Measurements from ENCODE around the gene NELL1. TPM values are rescaled to one million over a fixed set of nuclear protein-coding genes. Genes with fewer than 3 reads are reported as not detected.

The NELL1 gene
- polyA plus RNA-seq, 1 of the 3 experiments (the other 2 are of a cell fraction): not detected

GRCh38 chr11:21353425-21353824, 684.0 kb downstream of the NELL1 start:
- CTCF ChIA-PET: interaction anchor here (0.8 to 0.9 kb wide), 2 partner anchors 46 to 299 kb away, joined by 3 read pairs; no protein-coding TSS in a partner anchor
- no peaks in the 10 kb centered on the region for H3K4me1 ChIP-seq (ENCODE audit: control insufficient read depth in 1 of 2, insufficient read depth in 2 of 2, low read depth in 1 of 2, low read length in 1 of 2)

More at GRCh38 chr11:21353425-21353824, 684.0 kb downstream of the NELL1 start:
- no peaks in the 10 kb centered on the region for H4K20me1 ChIP-seq (ENCODE audit: insufficient read depth)
- no peak overlapping the region for H3K27ac ChIP-seq (ENCODE audit: low read depth in 2 of 2, low read length in 1 of 2)
- H3K4me2 ChIP-seq: no peak overlapping the region
- H3K9ac ChIP-seq: no peak overlapping the region
- no peaks in the 10 kb centered on the region for H3K9me3 ChIP-seq
- no peak for DNase-seq
- no peak overlapping the region for H2AFZ ChIP-seq (ENCODE audit: low read depth)
- no peaks in the 10 kb centered on the region for H3K79me2 ChIP-seq (ENCODE audit: insufficient read depth)
- no peaks in the 10 kb centered on the region for H3K36me3 ChIP-seq (replicated peaks in 1 of 2; ENCODE audit: control insufficient read depth in 1 of 2, insufficient read depth in 2 of 2, low read length in 1 of 2)
- POLR2A ChIA-PET: no interaction called here
- H3F3A ChIP-seq (replicated peaks; ENCODE audit: insufficient read depth): no peaks in the 10 kb centered on the region
- H3K4me3 ChIP-seq (ENCODE audit: low read depth in 2 of 2, low read length in 1 of 2): no peak overlapping the region
- no peak for TF ChIP-seq FOXJ3 (CRISPR knock-in tag; IDR thresholded peaks at IDR 0.05)
- TF ChIP-seq CTCF (IDR thresholded peaks at IDR 0.05): no peak
- no peak for TF ChIP-seq RFX5 (IDR thresholded peaks at IDR 0.05; ENCODE audit: low read length)
- TF ChIP-seq GATA2 (CRISPR knock-in tag; IDR thresholded peaks at IDR 0.05): no peak
- TF ChIP-seq EZH2phosphoT487 (IDR thresholded peaks at IDR 0.05; ENCODE audit: borderline replicate concordance, low read depth): no peak
- no peak for TF ChIP-seq REST (IDR thresholded peaks at IDR 0.05; ENCODE audit: low read depth, low read length)
- no peak for TF ChIP-seq TCF12 (IDR thresholded peaks at IDR 0.05)
- TF ChIP-seq IRF3 (IDR thresholded peaks at IDR 0.05; ENCODE audit: low read depth, low read length): no peak
- no peak for TF ChIP-seq NRF1 (IDR thresholded peaks at IDR 0.05; ENCODE audit: low read depth, low read length)
- TF ChIP-seq MAX (IDR thresholded peaks at IDR 0.05; ENCODE audit: low read depth): no peak
- TF ChIP-seq TEAD4 (IDR thresholded peaks at IDR 0.05; ENCODE audit: borderline replicate concordance, insufficient read depth): no peak
- TF ChIP-seq SMC3 (IDR thresholded peaks at IDR 0.05; ENCODE audit: low read depth, low read length): no peak
- TF ChIP-seq RCOR1 (IDR thresholded peaks at IDR 0.05; ENCODE audit: low read length): no peak
- no peak for TF ChIP-seq YY1 (IDR thresholded peaks at IDR 0.05; ENCODE audit: low read depth)
- no peak for TF ChIP-seq ELF1 (IDR thresholded peaks at IDR 0.05)
- no peak for TF ChIP-seq USF2 (IDR thresholded peaks at IDR 0.05; ENCODE audit: borderline replicate concordance, low read depth, low read length)
- no peaks in the 10 kb centered on the region for H3K9me2 ChIP-seq
- 27% methylated on average over 5 of the region's 5 CpGs for WGBS (ENCODE audit: low lambda C conversion rate)
- H3K27me3 ChIP-seq (ENCODE audit: insufficient read depth): no peaks in the 10 kb centered on the region
